Loucy (cell line): Measurements from ENCODE around the gene FMO1.

ENCODE experiments used
- H2AFZ ChIP-seq: fragments of 200-600 bp; sonication (generic); 2 replicates; pipeline ENCODE4 v1.6.0; 2016; ENCODE audit warnings: antibody characterized with exemption, mild to moderate bottlenecking, low read length, moderate library complexity
- H3F3A ChIP-seq: fragments of 200-600 bp; 2 replicates; pipeline ENCODE4 v1.6.0; 2016; ENCODE audit warnings: antibody characterized with exemption, low read depth, mild to moderate bottlenecking
- H3K27me3 ChIP-seq: fragments of 200-600 bp; sonication (generic); 2 replicates; pipeline ENCODE4 v1.6.1; 2014; ENCODE audit warnings: low read length, mild to moderate bottlenecking; ENCODE audit not compliant: insufficient read depth, poor library complexity, severe bottlenecking
- H3K36me3 ChIP-seq: fragments of 200-600 bp; sonication (generic); 2 replicates; pipeline ENCODE4 v1.6.1; 2016; ENCODE audit warnings: low read length; ENCODE audit not compliant: insufficient read depth
- H3K4me1 ChIP-seq: fragments of 200-600 bp; sonication (generic); 2 replicates; pipeline ENCODE4 v1.5.1; 2014; ENCODE audit warnings: low read length, mild to moderate bottlenecking; ENCODE audit not compliant: insufficient read depth, poor library complexity, severe bottlenecking
- H3K4me2 ChIP-seq: fragments of 200-600 bp; sonication (generic); 2 replicates; pipeline ENCODE4 v1.6.0; 2014; ENCODE audit warnings: antibody characterized with exemption, low read length, low read depth, mild to moderate bottlenecking; ENCODE audit not compliant: poor library complexity, severe bottlenecking
- H3K4me3 ChIP-seq: fragments of 200-600 bp; sonication (generic); 2 replicates; pipeline ENCODE4 v1.5.1; 2014; ENCODE audit warnings: low read length, mild to moderate bottlenecking, mixed read lengths; ENCODE audit not compliant: poor library complexity, severe bottlenecking
- H3K79me2 ChIP-seq: fragments of 200-600 bp; sonication (generic); 2 replicates; pipeline ENCODE4 v1.6.1; 2014; ENCODE audit warnings: low read length; ENCODE audit not compliant: insufficient read depth
- H3K9ac ChIP-seq: fragments of 200-600 bp; sonication (generic); 2 replicates; pipeline ENCODE4 v1.6.0; 2014; ENCODE audit warnings: mild to moderate bottlenecking, low read depth, low read length, moderate library complexity; ENCODE audit not compliant: poor library complexity, severe bottlenecking
- H3K9me2 ChIP-seq: fragments of 200-600 bp; sonication (generic); replicated peaks from 2 replicates; pipeline ENCODE4 v1.6.1; 2016; ENCODE audit warnings: low read depth, low read length, mixed read lengths
- H3K9me3 ChIP-seq: fragments of 200-600 bp; sonication (generic); 2 replicates; pipeline ENCODE4 v1.6.1; 2014; ENCODE audit warnings: mild to moderate bottlenecking, antibody characterized with exemption, low read length, low read depth; ENCODE audit not compliant: insufficient read depth
- H4K20me1 ChIP-seq: fragments of 200-600 bp; sonication (generic); 2 replicates; pipeline ENCODE4 v1.6.0; 2014; ENCODE audit warnings: antibody characterized with exemption, low read length, mild to moderate bottlenecking; ENCODE audit not compliant: insufficient read depth, poor library complexity, severe bottlenecking
- CTCF ChIP-seq: fragments of 200-600 bp; sonication (generic); conservative IDR thresholded peaks from 2 replicates; pipeline ENCODE4 v1.5.1; 2014; ENCODE audit warnings: mild to moderate bottlenecking, antibody characterized with exemption, low read length
- EZH2phosphoT487 ChIP-seq: fragments of 200-600 bp; IDR thresholded peaks from 2 replicates; pipeline ENCODE4 v1.6.1; 2018; ENCODE audit warnings: antibody characterized with exemption, mild to moderate bottlenecking, moderate library complexity, borderline replicate concordance

Gene FMO1

GRCh38 chr1:171243878-171244277 is 4.4 kb upstream of the FMO1 start:
- no peaks in the 10 kb centered on the region for H4K20me1 ChIP-seq
- no peaks in the 10 kb centered on the region for H3F3A ChIP-seq
- no peaks in the 10 kb centered on the region for H3K4me1 ChIP-seq
- no peaks in the 10 kb centered on the region for H3K36me3 ChIP-seq
- H3K9ac ChIP-seq: no peak overlapping the region
- no peak overlapping the region for H2AFZ ChIP-seq
- no peaks in the 10 kb centered on the region for H3K79me2 ChIP-seq
- no peak for TF ChIP-seq CTCF
- H3K4me3 ChIP-seq: no peak overlapping the region
- H3K9me3 ChIP-seq: no peaks in the 10 kb centered on the region
- no peak overlapping the region for H3K4me2 ChIP-seq
- no peaks in the 10 kb centered on the region for H3K9me2 ChIP-seq
- peaks cover under 1% of the 10 kb centered on the region for H3K27me3 ChIP-seq

- H4K20me1 ChIP-seq: no peaks in the 10 kb centered on the region
- peaks cover 8% of the 10 kb centered on the region for H3K27me3 ChIP-seq
- H3K4me2 ChIP-seq: no peak overlapping the region
- H3F3A ChIP-seq: no peaks in the 10 kb centered on the region
- no peak overlapping the region for H2AFZ ChIP-seq
- H3K36me3 ChIP-seq: no peaks in the 10 kb centered on the region
- no peaks in the 10 kb centered on the region for H3K9me2 ChIP-seq
- no peaks in the 10 kb centered on the region for H3K4me1 ChIP-seq
- peak; percentile 77 for TF ChIP-seq CTCF
- TF ChIP-seq EZH2phosphoT487: no peak
- no peaks in the 10 kb centered on the region for H3K79me2 ChIP-seq
- no peaks in the 10 kb centered on the region for H3K9me3 ChIP-seq
- H3K9ac ChIP-seq: no peak overlapping the region
- H3K4me3 ChIP-seq: no peak overlapping the region
Measured at GRCh38 chr1:171245458-171246064, 2.7 kb upstream of the FMO1 start.

- no peak overlapping the region for H2AFZ ChIP-seq
- no peaks in the 10 kb centered on the region for H3K9me2 ChIP-seq
- no peak overlapping the region for H3K4me3 ChIP-seq
- TF ChIP-seq CTCF (no peak), EZH2phosphoT487 (no peak)
- H3K79me2 ChIP-seq: no peaks in the 10 kb centered on the region
- H3K4me1 ChIP-seq: no peaks in the 10 kb centered on the region
- no peak overlapping the region for H3K9ac ChIP-seq
- H3F3A ChIP-seq: no peaks in the 10 kb centered on the region
- peaks cover 13% of the 10 kb centered on the region for H3K27me3 ChIP-seq
- H3K4me2 ChIP-seq: no peak overlapping the region
- H4K20me1 ChIP-seq: no peaks in the 10 kb centered on the region
- no peaks in the 10 kb centered on the region for H3K9me3 ChIP-seq
- no peaks in the 10 kb centered on the region for H3K36me3 ChIP-seq
Measured at GRCh38 chr1:171247501-171247900, 793 bp upstream of the FMO1 start.
